ENCODE measurements around the gene SORCS2.

Gene SORCS2

GRCh38 chr4:7432531-7433375, 240.4 kb downstream of the SORCS2 start:
- CTCF ChIA-PET = no interaction called here
- DNase-seq (ENCODE audit: extremely low spot score) = no peak
- POLR2A ChIA-PET = no interaction called here
- TF ChIP-seq LEF1 (IDR thresholded peaks at IDR 0.05; ENCODE audit: borderline replicate concordance) (no peak), ZNF384 (IDR thresholded peaks at IDR 0.05) (no peak), ELF4 (IDR thresholded peaks at IDR 0.05) (no peak), BHLHE40 (IDR thresholded peaks at IDR 0.05; ENCODE audit: borderline replicate concordance) (no peak), SUZ12 (IDR thresholded peaks at IDR 0.05) (no peak), SP1 (IDR thresholded peaks at IDR 0.05) (no peak), FOXK2 (IDR thresholded peaks at IDR 0.05) (no peak), FOXM1 (IDR thresholded peaks at IDR 0.05; ENCODE audit: borderline replicate concordance) (no peak)

DNA sequence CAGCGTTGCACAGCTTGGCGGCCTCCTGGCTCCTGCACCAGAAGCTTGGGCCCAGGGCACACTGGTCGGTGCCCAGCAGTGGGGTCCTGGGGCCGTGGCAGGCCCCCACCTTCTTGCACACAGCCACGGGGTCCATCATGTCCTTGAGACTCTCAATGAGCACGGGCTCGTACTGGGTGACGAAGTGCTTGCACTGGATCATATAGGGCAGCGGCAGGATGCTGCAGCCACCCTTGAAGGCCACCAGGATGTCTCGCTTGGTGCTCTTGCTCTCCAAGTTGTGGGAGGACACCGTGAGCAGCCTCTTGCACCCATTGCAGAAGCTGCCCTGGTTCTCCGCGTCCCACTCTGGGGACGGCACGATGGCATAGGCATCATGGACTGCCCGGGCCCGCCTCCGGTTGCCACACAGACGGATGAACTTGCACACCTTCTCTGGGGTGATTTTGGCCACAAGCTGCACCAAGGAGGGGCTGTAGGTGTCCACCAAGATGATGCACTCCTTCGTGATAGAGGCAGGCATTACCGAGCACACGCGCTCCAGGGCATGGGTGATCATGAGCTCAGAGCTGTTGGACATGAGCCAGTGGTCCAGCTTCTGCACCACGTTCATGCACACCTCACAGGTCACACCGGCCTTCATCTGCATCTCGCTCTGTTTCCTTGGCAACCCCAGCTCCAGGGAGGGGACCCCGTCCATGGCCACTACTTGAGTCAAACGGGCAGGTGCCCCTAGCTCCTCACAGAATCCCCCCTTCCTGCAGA, 241.2 kb downstream of the SORCS2 start:
- ChIA-PET POLR2A (no interaction called here), CTCF (no interaction called here)
- no peak for TF ChIP-seq HDGF (IDR thresholded peaks at IDR 0.05; ENCODE audit: borderline replicate concordance)
- DNase-seq (ENCODE audit: extremely low spot score) = no peak

GRCh38 chr4:7434141-7434765, 241.9 kb downstream of the SORCS2 start:
- TF ChIP-seq HDGF (IDR thresholded peaks at IDR 0.05; ENCODE audit: borderline replicate concordance) (no peak), ZNF384 (IDR thresholded peaks at IDR 0.05) (no peak), LEF1 (IDR thresholded peaks at IDR 0.05; ENCODE audit: borderline replicate concordance) (no peak), ELF4 (IDR thresholded peaks at IDR 0.05) (no peak), TARDBP (IDR thresholded peaks at IDR 0.05) (no peak), FOXK2 (IDR thresholded peaks at IDR 0.05) (no peak), L3MBTL2 (conservative IDR thresholded peaks at IDR 0.05) (no peak), CTBP1 (IDR thresholded peaks at IDR 0.05; ENCODE audit: borderline replicate concordance) (no peak), ARNT (IDR thresholded peaks at IDR 0.05) (no peak), NFRKB (IDR thresholded peaks at IDR 0.05) (no peak)
- DNase-seq (ENCODE audit: extremely low spot score) = no peak
- POLR2A ChIA-PET = no interaction called here
- CTCF ChIA-PET = no interaction called here

GRCh38 chr4:7434766-7435150, 242.4 kb downstream of the SORCS2 start, which contains the start of gene PSAPL1:
Gene PSAPL1, minus strand, starts transcription at chr4:7434930. Its CDS starts 51 bp downstream, at chr4:7434879.
- TF ChIP-seq ZNF384 (IDR thresholded peaks at IDR 0.05) = no peak
- ChIA-PET CTCF (no interaction called here), POLR2A (no interaction called here)
- peak; percentile 60 for DNase-seq (ENCODE audit: extremely low spot score)

GRCh38 chr4:7435471-7436061, 243.2 kb downstream of the SORCS2 start:
- TF ChIP-seq TARDBP (IDR thresholded peaks at IDR 0.05) (no peak), ELF4 (IDR thresholded peaks at IDR 0.05) (no peak)
- TF ChIP-seq, protein P1, sequence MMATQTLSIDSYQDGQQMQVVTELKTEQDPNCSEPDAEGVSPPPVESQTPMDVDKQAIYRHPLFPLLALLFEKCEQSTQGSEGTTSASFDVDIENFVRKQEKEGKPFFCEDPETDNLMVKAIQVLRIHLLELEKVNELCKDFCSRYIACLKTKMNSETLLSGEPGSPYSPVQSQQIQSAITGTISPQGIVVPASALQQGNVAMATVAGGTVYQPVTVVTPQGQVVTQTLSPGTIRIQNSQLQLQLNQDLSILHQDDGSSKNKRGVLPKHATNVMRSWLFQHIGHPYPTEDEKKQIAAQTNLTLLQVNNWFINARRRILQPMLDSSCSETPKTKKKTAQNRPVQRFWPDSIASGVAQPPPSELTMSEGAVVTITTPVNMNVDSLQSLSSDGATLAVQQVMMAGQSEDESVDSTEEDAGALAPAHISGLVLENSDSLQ (IDR thresholded peaks at IDR 0.05) = no peak
- CTCF ChIA-PET = no interaction called here
- DNase-seq (ENCODE audit: extremely low spot score) = no peak
- POLR2A ChIA-PET = no interaction called here

- TF ChIP-seq CTBP1 (IDR thresholded peaks at IDR 0.05; ENCODE audit: borderline replicate concordance) (no peak), HDGF (IDR thresholded peaks at IDR 0.05; ENCODE audit: borderline replicate concordance) (no peak), NFRKB (IDR thresholded peaks at IDR 0.05) (no peak), ARNT (IDR thresholded peaks at IDR 0.05) (no peak), BHLHE40 (IDR thresholded peaks at IDR 0.05; ENCODE audit: borderline replicate concordance) (no peak), ELF4 (IDR thresholded peaks at IDR 0.05) (no peak), SUZ12 (IDR thresholded peaks at IDR 0.05) (no peak), FOXK2 (IDR thresholded peaks at IDR 0.05) (no peak), SP1 (IDR thresholded peaks at IDR 0.05) (no peak), LEF1 (IDR thresholded peaks at IDR 0.05; ENCODE audit: borderline replicate concordance) (no peak)
- TF ChIP-seq, protein P1 (IDR thresholded peaks at IDR 0.05) = no peak
- DNase-seq (ENCODE audit: extremely low spot score) = no peak
- POLR2A ChIA-PET = no interaction called here
- CTCF ChIA-PET = no interaction called here
These were observed 243.9 kb downstream of the SORCS2 start for GRCh38 chr4:7436256-7436655.

- DNase-seq (ENCODE audit: extremely low spot score) = no peak
- POLR2A ChIA-PET = no interaction called here
- CTCF ChIA-PET = no interaction called here
- TF ChIP-seq NFRKB (IDR thresholded peaks at IDR 0.05) (no peak), ARNT (IDR thresholded peaks at IDR 0.05) (no peak), L3MBTL2 (conservative IDR thresholded peaks at IDR 0.05) (no peak), LEF1 (IDR thresholded peaks at IDR 0.05; ENCODE audit: borderline replicate concordance) (no peak), HDGF (IDR thresholded peaks at IDR 0.05; ENCODE audit: borderline replicate concordance) (no peak), TARDBP (IDR thresholded peaks at IDR 0.05) (no peak), FOXA1 (IDR thresholded peaks at IDR 0.05) (no peak)
- TF ChIP-seq, protein P1 (IDR thresholded peaks at IDR 0.05) = no peak
These were observed 247.4 kb downstream of the SORCS2 start for GRCh38 chr4:7439699-7440098.
